HG02884 (cell line): ENCODE results near the gene ST7.
"Not testable (repeated sequence)": the region's sequence is repeated elsewhere in the genome, so short reads cannot be mapped to it uniquely, and the experiment has no call there.

Experiments used
- ATAC-seq: cut with Tn5 transposase; IDR thresholded peaks from one replicate; pipeline ENCODE4 v1.9.1; 2021; ENCODE audit warnings: mild to moderate bottlenecking, moderate library complexity; ENCODE audit not compliant: unreplicated experiment

Gene ST7

GRCh38 chr7:116949941-116950801, 3.1 kb upstream of the ST7 start:
- ATAC-seq: no peak

- no peak for ATAC-seq
Measured at GRCh38 chr7:116950889-116951351, 2.4 kb upstream of the ST7 start.

DNA sequence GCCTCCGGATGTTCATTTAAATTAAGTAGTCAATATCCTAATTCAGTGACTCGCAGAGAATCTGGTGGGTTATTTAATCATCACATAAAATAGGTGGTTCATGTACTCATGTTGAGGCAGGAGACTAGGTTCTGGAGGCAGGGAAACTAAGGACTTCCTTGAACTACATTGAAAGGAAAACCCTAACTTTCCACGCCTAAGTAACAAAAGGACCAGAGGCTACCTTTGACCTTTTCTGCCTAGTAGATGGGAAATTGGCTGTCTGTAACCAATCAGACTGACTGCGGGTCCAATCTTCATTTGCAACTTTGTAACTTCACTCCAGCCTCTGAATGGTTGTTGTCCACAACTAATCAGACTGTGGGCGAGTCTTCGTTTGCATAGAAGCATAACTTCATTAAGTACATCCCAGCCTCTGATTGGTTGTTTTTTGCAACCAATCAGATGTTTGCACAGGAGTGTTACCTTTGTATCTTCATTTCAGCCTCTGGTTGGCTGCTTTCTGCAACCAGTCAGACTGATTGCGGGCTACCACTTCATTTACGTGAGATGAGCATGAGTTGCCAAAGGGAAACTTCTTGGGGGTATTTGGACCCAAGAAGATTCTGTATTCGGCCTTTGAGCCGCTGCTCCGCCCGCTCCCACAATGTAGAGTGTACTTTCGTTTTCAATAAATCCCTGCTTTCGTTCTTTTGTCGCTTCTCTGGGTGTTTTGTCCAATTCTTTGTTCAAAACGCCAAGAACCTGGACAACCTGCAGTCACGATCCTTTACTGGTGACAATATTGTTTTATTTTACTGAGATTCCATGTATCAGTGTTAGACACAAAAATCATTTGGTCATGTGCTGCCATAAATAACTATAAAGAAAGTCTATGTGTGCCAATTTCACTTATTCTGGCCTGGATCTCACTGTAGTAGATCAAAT, 1.7 kb upstream of the ST7 start:
- no peak for ATAC-seq

- peak; percentile 16 for ATAC-seq
Measured at GRCh38 chr7:116952635-116953371, 498 bp upstream of the ST7 start.

DNA sequence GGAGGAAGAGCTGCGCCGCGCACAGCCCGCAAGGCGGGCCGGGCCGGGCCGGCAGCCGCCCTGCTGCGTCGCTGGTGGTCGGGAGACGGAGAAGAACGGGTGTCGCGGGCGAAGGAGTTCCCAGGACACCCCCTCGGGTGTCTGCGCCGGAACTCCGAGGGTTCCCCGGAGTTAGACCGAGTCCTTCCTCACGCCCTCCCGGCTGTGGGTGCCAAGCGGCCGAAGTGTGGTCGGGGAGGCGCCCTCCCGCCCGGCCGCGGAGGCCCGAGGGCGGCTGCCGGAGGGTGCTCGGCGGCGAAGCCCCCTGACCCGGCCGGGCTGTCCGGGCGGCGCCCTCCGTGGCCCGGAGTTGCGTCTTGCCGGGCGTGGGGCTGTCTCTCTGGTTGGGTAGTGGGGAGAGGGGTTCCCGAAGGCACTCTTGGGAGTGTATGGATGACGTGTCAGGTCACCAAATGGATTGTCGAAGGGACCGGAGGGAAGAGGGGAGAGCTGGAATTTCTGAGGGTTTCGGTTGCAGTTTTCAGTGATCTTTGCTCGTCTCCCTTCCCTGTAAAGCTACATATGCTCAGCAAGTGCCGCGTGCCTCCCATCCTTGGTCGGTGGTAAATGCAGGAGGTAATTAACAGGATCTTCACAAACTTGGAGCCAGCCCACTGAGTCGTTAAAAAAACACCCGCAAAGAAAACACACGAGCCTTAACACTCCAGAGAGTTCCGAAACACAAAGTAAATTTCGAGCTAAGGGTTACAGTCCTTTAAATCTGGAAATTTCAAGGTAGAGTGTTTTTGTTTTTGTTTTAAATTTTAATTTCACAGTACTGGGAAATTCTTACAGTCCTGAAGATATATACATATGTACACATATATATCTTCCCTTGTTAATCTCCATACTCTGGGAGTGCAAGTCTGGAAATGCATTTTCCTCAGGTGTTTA, 871 bp downstream of the ST7 start:
- peak; percentile 8 for ATAC-seq

DNA sequence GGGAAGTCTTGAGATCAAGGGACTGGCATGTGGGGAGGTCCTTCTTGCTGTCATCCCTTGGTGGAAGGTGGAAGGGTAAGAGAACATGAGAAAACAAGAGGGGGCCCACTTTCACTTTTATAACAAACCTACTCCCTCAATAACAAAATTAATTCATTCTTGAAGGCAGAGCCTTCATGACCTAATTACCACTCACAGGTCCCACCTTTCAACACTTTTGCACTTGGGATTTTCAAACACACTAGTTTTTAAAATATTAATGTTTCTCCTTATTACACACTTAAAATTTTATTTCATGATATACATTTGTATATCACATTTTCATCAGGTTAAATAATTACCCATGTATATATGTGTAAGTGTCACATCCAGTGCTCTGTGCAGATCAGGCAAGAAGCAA, 2.0 kb downstream of the ST7 start:
- ATAC-seq: no peak

DNA sequence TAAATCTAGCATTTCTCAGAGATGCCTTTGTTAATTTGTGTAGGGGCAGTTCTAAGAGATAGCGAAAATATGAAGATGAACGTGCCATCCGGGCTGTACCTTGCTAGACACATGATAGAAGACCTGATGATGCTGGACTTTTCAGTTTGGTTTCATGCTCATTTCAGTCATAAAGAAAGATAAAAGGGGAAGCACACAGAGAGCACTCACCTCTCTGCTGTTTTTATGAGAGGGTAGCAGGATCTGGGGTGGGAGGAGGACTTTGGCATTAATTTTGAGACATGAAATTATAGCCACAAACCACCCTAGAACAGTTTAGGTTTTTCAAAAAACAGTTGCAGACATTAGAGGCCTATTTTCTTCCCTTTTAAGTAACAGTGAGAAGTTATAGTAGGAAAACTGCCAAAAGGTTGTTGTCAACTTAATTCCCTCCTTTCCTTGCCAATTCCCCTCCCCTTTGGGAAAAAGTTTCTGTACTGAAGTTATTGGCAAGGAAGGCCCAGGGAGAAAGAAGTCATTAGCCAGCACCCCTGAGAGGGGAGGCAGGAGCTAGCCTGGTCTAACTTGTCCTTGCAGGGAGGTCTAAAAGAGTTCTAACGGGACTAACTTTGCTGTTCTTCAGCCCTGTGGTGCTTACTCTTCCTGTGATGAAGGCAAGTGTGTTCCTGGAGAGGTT, 2.6 kb downstream of the ST7 start:
- ATAC-seq: peak; percentile 72

GRCh38 chr7:116956477-116956804, 3.1 kb downstream of the ST7 start:
- no peak for ATAC-seq

- ATAC-seq: peak; percentile 29
Measured at GRCh38 chr7:116957874-116958273, 4.6 kb downstream of the ST7 start.

- ATAC-seq: not testable (repeated sequence)
Measured at GRCh38 chr7:116961966-116962673, 8.8 kb downstream of the ST7 start.

- ATAC-seq: no peak
Measured at GRCh38 chr7:116963234-116963633, 9.9 kb downstream of the ST7 start.

- no peak for ATAC-seq
Measured at GRCh38 chr7:116966601-116967000, 13.3 kb downstream of the ST7 start.

DNA sequence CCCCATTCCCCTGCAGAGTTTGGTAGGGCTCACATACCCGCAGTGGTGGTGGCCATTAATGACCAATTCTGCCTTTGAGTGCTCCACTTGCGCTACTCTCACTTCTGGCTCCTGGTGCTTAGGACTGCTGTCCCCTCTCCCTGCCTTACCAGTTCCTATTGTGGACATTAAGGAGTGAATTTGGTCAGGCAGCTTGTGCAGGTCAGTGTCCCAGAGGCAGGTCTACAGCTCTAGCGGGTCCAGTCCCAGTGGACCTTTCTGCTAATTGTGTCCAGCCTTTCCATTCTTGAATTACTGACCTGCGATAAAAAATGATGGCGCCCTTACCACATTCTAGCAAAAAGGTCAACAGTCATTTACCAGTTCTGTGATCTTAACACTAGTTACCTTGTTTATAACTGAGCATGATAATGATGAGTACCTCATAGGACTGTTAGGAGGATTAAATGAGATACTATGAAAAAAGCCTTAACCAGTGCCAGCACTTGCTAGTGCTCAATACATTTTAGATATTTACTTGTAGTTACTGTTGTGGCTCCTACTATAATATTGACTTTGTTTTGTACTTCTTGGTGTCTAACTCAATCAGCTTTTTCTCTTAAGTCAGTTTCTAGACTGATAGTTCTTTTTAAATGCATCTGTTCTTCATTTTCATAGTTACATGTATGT, 14.1 kb downstream of the ST7 start:
- ATAC-seq: no peak

DNA sequence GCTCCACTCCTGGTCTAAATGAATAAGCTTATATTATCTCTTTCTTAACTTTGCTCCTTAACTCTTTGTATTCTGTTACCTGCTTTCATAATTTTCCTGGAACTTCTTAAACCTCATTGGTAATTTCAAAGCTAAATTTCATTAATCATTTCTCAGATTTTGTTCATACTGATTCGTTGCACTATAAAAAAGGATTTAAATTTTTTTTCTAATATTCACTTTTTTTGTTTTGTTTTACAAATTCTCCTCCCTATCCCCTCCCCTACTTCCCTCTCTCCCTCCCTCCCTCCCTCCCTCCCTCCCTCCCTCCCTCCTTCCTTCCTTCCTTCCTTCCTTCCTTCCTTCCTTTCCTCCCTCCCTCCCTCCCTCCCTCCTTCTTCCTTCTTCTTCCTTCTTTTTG, 14.7 kb downstream of the ST7 start:
- no peak for ATAC-seq

DNA sequence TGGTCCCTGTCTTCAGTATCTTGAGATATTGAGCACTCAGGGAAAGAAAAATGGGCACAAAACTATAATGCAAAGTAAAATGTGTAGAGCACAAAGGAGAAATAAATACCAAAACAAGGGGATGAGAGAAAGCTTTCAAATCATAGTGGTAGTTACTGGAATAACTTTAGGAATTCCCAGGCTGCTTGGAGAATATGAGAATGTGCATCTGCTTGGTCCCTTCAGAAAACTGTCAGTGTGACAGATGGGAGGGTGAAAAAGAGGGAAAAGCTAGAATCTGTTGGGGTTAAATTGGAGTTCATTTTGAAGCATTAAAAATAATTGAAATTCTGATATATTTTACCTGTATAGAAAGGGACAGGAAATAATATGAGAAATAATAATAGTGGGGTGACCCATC, 15.3 kb downstream of the ST7 start:
- ATAC-seq: no peak

DNA sequence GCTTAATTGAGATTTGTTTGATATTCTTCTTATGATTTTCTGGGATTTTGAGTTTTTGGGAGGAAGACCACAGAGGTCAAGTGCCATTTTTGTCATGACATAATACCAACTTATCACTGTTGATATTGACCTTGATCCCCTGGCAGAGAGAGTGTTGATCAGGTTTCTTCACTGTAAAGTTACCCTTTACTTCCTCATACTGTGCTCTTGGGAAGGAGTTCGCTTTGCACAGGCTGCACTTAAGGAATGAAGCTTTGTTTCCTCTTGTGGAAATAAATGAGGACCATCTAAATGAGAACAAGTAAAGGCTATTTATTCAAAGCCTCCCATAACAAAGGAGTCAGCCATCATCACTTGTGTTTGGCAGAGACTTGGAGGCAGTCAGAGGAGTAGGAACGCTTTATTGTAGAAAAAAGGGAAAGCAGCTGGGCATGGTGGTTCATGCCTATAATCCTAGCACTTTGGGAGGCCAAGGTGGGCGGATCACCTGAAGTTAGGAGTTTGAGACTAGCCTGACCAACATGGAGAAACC, 16.1 kb downstream of the ST7 start:
- no peak for ATAC-seq

DNA sequence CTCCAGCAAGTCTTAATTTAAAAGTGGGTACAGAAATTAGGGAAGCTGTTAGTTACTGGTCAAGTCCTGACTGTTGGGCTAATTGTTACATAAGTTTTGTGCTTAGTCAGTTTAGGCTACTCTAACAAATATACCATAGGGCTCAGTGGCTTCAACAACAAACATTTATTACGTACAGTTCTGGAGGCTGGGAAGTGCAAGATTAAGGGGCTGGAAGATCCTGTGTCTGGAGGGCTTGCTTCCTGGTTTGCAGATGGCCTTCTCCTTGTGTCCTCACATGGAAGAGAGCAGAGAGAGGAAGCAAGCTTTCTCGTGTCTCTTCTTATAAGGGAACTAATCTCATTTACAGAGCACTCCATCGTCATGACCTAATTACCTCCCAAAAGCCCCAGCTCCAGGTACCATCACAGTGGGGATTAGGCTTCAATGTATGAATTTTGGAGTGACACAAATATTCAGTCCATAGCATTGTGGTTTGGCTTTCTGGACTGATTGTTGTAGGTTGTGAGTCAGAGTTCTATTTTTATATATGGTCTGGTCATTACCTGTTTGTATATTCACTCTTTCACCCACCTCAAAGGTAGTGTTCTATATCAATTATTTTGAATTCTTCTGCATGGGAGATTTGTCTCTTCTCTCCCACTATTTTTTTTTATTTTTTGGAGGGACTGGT, 17.1 kb downstream of the ST7 start:
- ATAC-seq: peak; percentile 82

DNA sequence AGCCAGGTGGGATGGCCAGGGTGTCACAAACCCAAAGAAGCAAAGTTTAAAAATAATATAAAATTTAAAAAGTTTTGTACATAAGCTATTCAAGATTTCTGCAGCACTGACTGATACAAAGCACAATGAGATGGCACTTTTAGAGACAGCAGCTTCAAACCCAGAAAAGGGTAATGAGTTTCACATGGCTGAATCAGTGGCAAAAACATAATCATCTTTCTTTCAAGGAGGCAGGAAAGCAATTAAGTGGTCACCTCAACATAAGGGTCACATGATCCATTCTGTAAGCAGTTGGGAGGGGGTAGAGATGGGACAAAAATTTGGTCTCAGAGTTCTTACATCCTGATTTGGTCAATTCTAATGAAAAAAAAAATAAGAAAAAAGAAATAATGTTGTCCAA, 17.9 kb downstream of the ST7 start:
- not testable (repeated sequence) for ATAC-seq
